AG08395 (cell line): Measurements from ENCODE around the gene EXOC1.

Experiments
- DNase-seq: peaks from one replicate; pipeline ENCODE4 v3.0.0; 2012; ENCODE audit warnings: mixed read lengths, low spot score

Gene EXOC1

GRCh38 chr4:55949482-55949802 is 96.0 kb downstream of the EXOC1 start:
- no peak for DNase-seq

- DNase-seq = no peak
Measured at GRCh38 chr4:55951191-55951922, 97.9 kb downstream of the EXOC1 start.
